OCI-LY3 (cell line): ENCODE data around the gene PNPLA8.

Experiments
- H2AFZ ChIP-seq: fragments of 200-600, 300-600 bp; shearing (Covaris generic); 2 replicates; pipeline ENCODE4 v1.6.0; 2014; ENCODE audit warnings: antibody characterized with exemption, low read depth, low read length
- H3K27ac ChIP-seq: fragments of 200-600, 300-600 bp; sonication (generic); 2 replicates; pipeline ENCODE4 v1.5.1; 2014; ENCODE audit warnings: mild to moderate bottlenecking, low read length, moderate library complexity, mixed read lengths
- H3K27me3 ChIP-seq: fragments of 200-600, 300-600 bp; sonication (generic); 2 replicates; pipeline ENCODE4 v1.6.1; 2014; ENCODE audit warnings: low read depth, low read length, mixed read lengths
- H3K36me3 ChIP-seq: fragments of 200-600, 300-600 bp; sonication (generic); replicated peaks from 2 replicates; pipeline ENCODE3; 2014; ENCODE audit warnings: low read depth, low read length, mixed read lengths
- H3K4me1 ChIP-seq: fragments of 300-600, 200-600 bp; sonication (generic); 2 replicates; pipeline ENCODE4 v1.6.1; 2014; ENCODE audit warnings: low read length, mixed read lengths
- H3K4me2 ChIP-seq: fragments of 200-600, 300-600 bp; sonication (generic); 2 replicates; pipeline ENCODE4 v1.6.1; 2014; ENCODE audit warnings: low read length, mixed read lengths
- H3K4me3 ChIP-seq: fragments of 300-600, 200-600 bp; sonication (generic); 2 replicates; pipeline ENCODE4 v1.5.1; 2014; ENCODE audit warnings: antibody characterized with exemption, mild to moderate bottlenecking, low read length, moderate library complexity
- H3K79me2 ChIP-seq: fragments of 300-600, 200-600 bp; shearing (Covaris generic); 2 replicates; pipeline ENCODE4 v1.6.1; 2014; ENCODE audit warnings: mild to moderate bottlenecking, low read length, mixed read lengths
- H3K9ac ChIP-seq: fragments of 300-600, 200-600 bp; shearing (Covaris generic); 2 replicates; pipeline ENCODE4 v1.6.0; 2014; ENCODE audit warnings: mild to moderate bottlenecking, low read length, moderate library complexity
- H3K9me3 ChIP-seq: fragments of 200-600, 300-600 bp; shearing (Covaris generic); 2 replicates; pipeline ENCODE4 v1.6.1; 2014; ENCODE audit warnings: low read length, mixed read lengths; ENCODE audit not compliant: insufficient read depth
- H4K20me1 ChIP-seq: fragments of 200-600, 300-600 bp; sonication (generic); 2 replicates; pipeline ENCODE4 v1.6.1; 2016; ENCODE audit warnings: low read length, mixed read lengths; ENCODE audit not compliant: insufficient read depth
- EZH2phosphoT487 ChIP-seq: fragments of 200-600 bp; shearing (Covaris generic); IDR thresholded peaks from 2 replicates; pipeline ENCODE4 v1.6.1; 2018; ENCODE audit warnings: antibody characterized with exemption, mixed run types, low read depth
- TF ChIP-seq, protein P1 (sequence below): fragments of 200-600, 300-600 bp; sonication (generic); IDR thresholded peaks from 2 replicates; pipeline ENCODE4 v1.5.1; 2014; ENCODE audit warnings: antibody characterized with exemption, low read length, low read depth

PNPLA8 gene

DNA sequence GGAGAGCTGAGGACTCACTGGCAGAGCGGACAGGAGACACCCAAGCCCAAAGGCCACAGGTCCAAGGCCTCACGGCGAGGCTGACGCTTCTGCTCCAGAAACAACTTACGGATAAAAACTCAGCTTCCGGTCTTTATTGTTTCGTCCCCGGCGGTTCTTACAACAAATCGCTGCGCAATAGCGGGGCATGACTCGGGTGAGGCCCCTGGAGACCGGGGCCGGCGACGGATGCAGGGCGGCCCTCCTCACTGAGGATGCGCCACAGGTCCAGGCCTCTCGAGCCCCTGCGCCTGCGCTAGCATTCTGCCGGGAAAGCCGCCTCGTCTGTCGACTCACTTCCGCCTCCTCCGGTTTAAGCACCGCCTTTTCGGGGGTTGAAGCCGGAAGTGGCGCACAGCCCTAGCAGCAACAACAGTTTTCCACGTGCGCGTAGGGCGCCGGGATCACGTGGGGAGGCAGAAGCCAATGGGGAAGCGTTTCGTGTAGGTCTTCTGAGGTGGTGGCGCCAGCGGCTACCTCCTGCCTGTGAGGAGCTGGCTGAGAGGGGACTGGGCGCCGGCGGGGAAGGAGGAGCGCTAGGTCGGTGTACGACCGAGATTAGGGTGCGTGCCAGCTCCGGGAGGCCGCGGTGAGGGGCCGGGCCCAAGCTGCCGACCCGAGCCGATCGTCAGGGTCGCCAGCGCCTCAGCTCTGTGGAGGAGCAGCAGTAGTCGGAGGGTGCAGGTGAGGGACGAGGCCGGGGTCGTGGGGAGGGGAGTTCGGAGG lies 43.6 kb upstream of the PNPLA8 start, which contains the start of the genes DNAJB9 and THAP5:
Gene DNAJB9 (plus strand): TSS at position 494 of the 765 bp plus-strand sequence. CDS start 1,853 bp downstream, outside the sequence.
Gene THAP5 (minus strand): TSS at position 326 of the 765 bp plus-strand sequence. CDS start 137 bp downstream, at position 189.
- peak within 1 kb of the TSS; percentile 98 for H3K4me2 ChIP-seq
- H3K79me2 ChIP-seq: peaks cover 87% of the 10 kb centered on the region
- peaks cover 56% of the 10 kb centered on the region for H3K36me3 ChIP-seq
- H3K4me3 ChIP-seq: peak within 1 kb of the TSS; percentile 92
- H4K20me1 ChIP-seq: peaks cover 20% of the 10 kb centered on the region; the same call in 1 of the 2 replicates
- H3K27ac ChIP-seq: peak within 1 kb of the TSS; percentile 89
- peak within 1 kb of the TSS; percentile 97 for H3K9ac ChIP-seq
- TF ChIP-seq EZH2phosphoT487: no peak
- TF ChIP-seq, protein P1, sequence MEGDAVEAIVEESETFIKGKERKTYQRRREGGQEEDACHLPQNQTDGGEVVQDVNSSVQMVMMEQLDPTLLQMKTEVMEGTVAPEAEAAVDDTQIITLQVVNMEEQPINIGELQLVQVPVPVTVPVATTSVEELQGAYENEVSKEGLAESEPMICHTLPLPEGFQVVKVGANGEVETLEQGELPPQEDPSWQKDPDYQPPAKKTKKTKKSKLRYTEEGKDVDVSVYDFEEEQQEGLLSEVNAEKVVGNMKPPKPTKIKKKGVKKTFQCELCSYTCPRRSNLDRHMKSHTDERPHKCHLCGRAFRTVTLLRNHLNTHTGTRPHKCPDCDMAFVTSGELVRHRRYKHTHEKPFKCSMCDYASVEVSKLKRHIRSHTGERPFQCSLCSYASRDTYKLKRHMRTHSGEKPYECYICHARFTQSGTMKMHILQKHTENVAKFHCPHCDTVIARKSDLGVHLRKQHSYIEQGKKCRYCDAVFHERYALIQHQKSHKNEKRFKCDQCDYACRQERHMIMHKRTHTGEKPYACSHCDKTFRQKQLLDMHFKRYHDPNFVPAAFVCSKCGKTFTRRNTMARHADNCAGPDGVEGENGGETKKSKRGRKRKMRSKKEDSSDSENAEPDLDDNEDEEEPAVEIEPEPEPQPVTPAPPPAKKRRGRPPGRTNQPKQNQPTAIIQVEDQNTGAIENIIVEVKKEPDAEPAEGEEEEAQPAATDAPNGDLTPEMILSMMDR: no peak
- no peaks in the 10 kb centered on the region for H3K27me3 ChIP-seq
- H3K4me1 ChIP-seq: peaks cover 21% of the 10 kb centered on the region
- H3K9me3 ChIP-seq: no peaks in the 10 kb centered on the region
- H2AFZ ChIP-seq: peak within 1 kb of the TSS; percentile 63

DNA sequence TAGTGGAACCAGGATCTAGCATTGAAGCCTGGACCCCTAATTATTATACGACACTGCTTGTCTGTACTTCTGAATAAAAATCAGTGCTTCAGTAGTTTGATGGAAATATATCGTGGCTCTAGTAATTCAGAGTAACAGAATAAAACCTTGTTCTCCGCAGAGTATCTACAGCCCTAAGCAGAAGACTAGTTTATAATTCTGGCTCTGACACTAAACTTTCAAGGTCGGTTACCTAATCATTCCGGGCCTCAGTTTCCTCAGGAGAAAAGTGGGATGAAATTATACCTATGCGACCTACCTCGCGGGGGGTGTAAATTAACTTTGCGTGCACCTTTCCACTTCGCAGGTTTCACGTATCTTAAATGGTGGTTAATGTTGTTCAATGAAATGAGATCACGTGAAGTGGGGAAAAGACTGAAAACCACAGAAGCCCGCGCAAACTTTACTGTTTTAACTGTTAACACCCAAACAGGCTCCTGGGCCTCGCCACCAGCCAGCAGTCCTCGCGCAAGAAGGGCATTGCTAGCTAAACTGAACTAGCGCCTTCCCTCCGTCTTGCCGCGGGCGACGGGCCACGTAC lies 43.0 kb upstream of the PNPLA8 start:
- peaks cover 54% of the 10 kb centered on the region for H3K36me3 ChIP-seq
- TF ChIP-seq, protein P1: no peak
- no peak for TF ChIP-seq EZH2phosphoT487
- H3K4me1 ChIP-seq: peaks cover 21% of the 10 kb centered on the region

DNA sequence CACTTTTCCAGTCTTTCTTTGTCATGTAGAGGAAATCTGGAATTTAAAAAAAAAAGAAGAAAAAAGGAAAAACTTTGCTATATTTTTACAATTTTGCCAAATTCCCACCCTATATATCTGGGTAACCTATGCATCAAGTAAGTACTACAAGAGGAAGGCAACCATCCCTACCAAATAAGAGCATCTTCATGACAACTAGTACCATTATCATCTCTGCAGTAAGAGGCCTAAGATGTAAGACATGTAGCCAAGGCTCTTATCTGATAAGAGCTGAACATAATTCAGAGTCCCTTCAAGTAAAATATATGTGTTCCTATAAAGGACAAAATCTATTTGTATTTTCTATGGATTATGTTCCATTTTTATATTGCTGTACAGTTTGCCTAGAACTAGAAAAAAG lies 40.1 kb upstream of the PNPLA8 start:
- Histone ChIP-seq H3K9ac (no peak overlapping the region), H3K4me1 (peaks cover 12% of the 10 kb centered on the region), H3K27me3 (no peaks in the 10 kb centered on the region), H4K20me1 (peaks cover 5% of the 10 kb centered on the region; the same call in 1 of the 2 replicates), H3K79me2 (peaks cover 55% of the 10 kb centered on the region), H3K36me3 (peaks cover 43% of the 10 kb centered on the region), H3K4me2 (no peak overlapping the region), H2AFZ (no peak overlapping the region), H3K4me3 (no peak overlapping the region), H3K9me3 (no peaks in the 10 kb centered on the region), H3K27ac (no peak overlapping the region)
- no peak for TF ChIP-seq EZH2phosphoT487
- TF ChIP-seq, protein P1: no peak

More for the DNA sequence above, 43.0 kb upstream of the PNPLA8 start:
- Histone ChIP-seq H3K4me3 (peak overlapping the region; percentile 92), H4K20me1 (peaks cover 14% of the 10 kb centered on the region; the same call in 1 of the 2 replicates), H2AFZ (peak overlapping the region; percentile 63), H3K9me3 (no peaks in the 10 kb centered on the region), H3K4me2 (peak overlapping the region; percentile 98), H3K27ac (peak overlapping the region; percentile 89), H3K27me3 (no peaks in the 10 kb centered on the region), H3K9ac (peak overlapping the region; percentile 97), H3K79me2 (peaks cover 82% of the 10 kb centered on the region)

DNA sequence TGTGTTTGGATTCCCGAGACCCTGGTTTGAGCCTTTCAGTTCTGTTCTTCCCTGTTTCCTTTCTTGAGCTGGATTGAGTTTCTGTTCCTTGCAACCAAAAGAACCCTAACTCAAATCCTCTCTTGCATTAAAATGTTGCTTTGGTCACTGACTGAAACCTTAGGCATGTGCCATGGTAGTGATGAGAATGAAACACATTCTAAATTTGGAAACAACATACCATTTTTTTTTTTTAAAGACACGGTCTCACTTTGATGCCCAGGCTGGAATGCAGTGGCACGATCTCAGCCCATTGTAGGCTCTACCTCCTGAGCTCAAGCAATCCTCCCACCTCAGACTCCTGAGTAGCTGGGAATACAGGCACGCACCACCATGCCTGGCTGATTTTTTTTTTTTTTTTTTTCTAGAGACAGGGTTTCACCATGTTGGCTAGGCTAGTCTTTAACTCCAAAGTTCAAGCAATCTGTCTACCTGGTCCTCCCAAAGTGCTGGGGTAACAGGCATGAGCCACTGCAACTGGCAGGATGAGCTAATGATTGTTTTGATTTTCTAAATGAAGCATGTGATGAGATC lies 35.2 kb upstream of the PNPLA8 start:
- Histone ChIP-seq H3K9ac (no peak overlapping the region), H3K27ac (no peak overlapping the region), H3K4me1 (no peaks in the 10 kb centered on the region), H4K20me1 (peaks cover 4% of the 10 kb centered on the region; the same call in 1 of the 2 replicates), H3K79me2 (peaks cover 10% of the 10 kb centered on the region), H3K9me3 (peaks cover 5% of the 10 kb centered on the region), H3K4me3 (no peak overlapping the region), H3K4me2 (no peak overlapping the region), H3K27me3 (no peaks in the 10 kb centered on the region), H2AFZ (no peak overlapping the region), H3K36me3 (peaks cover 40% of the 10 kb centered on the region)
- no peak for TF ChIP-seq EZH2phosphoT487
- TF ChIP-seq, protein P1: no peak
